SK-N-SH treated with all-trans-retinoic acid at 6 μM for 48 hours (cell line): ENCODE data around the gene PCDH10.

Source experiments
- BACH2 ChIP-seq: fragments of 250-450 bp; sonication (Bioruptor Pico); IDR thresholded peaks from 2 replicates; pipeline ENCODE4 v1.9.0; 2021; ENCODE audit warnings: mild to moderate bottlenecking, borderline replicate concordance
- CSRNP3 ChIP-seq: fragments of 250-450 bp; sonication (Bioruptor Pico); IDR thresholded peaks from 2 replicates; pipeline ENCODE4 v1.5.1; 2021; ENCODE audit warnings: mild to moderate bottlenecking, moderate library complexity
- RARB ChIP-seq: fragments of 250-450 bp; sonication (Bioruptor Pico); IDR thresholded peaks from 2 replicates; pipeline ENCODE4 v1.8.0; 2021; ENCODE audit warnings: mild to moderate bottlenecking, moderate library complexity
- SNAI2 ChIP-seq: fragments of 250-450 bp; sonication (Bioruptor Pico); IDR thresholded peaks from 2 replicates; pipeline ENCODE4 v1.5.0; 2020; ENCODE audit warnings: mild to moderate bottlenecking, moderate library complexity
- TSHZ2 ChIP-seq: fragments of 250-450 bp; sonication (Bioruptor Pico); IDR thresholded peaks from 2 replicates; pipeline ENCODE4 v1.5.0; 2020; ENCODE audit warnings: mild to moderate bottlenecking, moderate library complexity
- ZNF70 ChIP-seq: fragments of 450-650 bp; formaldehyde crosslinking; IDR thresholded peaks from 2 replicates; pipeline ENCODE4 v1.5.0; 2020; ENCODE audit warnings: mild to moderate bottlenecking, moderate library complexity

DNA sequence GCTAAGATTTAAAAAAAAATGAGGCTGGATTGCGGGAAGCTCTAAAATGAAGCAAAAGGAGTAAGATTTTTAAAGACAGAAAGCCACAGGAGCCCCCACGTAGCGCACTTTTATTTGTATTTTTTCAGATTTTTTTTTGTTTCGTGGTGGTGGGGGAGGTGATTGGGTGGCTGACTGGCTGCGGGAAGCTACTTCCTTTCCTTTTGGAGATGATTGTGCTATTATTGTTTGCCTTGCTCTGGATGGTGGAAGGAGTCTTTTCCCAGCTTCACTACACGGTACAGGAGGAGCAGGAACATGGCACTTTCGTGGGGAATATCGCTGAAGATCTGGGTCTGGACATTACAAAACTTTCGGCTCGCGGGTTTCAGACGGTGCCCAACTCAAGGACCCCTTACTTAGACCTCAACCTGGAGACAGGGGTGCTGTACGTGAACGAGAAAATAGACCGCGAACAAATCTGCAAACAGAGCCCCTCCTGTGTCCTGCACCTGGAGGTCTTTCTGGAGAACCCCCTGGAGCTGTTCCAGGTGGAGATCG lies 908 bp downstream of the PCDH10 start:
- TF ChIP-seq BACH2 (CRISPR knock-in tag): no peak
- no peak for TF ChIP-seq CSRNP3 (CRISPR knock-in tag)
- no peak for TF ChIP-seq ZNF70 (CRISPR knock-in tag)
- TF ChIP-seq RARB: no peak
- no peak for TF ChIP-seq TSHZ2 (CRISPR knock-in tag)
- TF ChIP-seq SNAI2 (CRISPR knock-in tag): no peak
